HG02884 (cell line): Measurements from ENCODE around the gene PRR12.

Experiments used
- ATAC-seq: cut with Tn5 transposase; IDR thresholded peaks from one replicate; pipeline ENCODE4 v1.9.1; 2021; ENCODE audit warnings: mild to moderate bottlenecking, moderate library complexity; ENCODE audit not compliant: unreplicated experiment

The PRR12 gene, protein sequence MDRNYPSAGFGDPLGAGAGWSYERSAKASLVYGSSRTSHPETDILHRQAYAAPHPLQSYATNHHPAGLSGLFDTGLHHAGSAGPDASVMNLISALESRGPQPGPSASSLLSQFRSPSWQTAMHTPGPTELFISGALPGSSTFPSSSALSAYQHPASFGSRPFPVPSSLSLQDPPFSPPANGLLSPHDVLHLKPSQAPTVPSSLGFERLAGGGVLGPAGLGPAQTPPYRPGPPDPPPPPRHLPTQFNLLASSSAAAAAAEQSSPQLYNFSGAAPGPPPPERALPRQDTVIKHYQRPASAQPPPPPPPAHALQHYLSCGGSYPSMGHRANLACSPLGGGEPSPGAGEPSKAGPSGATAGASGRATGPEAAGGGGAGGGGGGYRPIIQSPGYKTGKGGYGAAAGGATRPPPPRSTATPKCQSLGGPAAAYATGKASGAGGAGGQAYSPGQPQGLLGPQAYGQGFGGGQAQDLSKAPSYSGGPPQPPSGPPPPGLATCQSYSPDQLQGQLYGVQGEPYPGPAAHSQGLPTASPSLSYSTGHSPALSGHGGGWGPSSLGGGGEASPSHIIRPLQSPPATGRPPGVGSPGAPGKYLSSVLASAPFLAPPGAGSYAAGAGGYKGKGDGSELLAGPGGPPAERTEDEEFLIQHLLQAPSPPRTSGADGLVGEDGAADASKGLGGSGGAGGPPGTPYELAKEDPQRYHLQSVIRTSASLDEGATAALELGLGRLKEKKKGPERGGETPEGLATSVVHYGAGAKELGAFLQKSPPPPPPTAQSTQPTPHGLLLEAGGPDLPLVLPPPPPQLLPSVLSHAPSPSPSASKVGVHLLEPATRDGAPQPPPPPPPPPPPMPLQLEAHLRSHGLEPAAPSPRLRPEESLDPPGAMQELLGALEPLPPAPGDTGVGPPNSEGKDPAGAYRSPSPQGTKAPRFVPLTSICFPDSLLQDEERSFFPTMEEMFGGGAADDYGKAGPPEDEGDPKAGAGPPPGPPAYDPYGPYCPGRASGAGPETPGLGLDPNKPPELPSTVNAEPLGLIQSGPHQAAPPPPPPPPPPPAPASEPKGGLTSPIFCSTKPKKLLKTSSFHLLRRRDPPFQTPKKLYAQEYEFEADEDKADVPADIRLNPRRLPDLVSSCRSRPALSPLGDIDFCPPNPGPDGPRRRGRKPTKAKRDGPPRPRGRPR (N-terminal part only)

GRCh38 chr19:49590971-49591730, at the start of gene PRR12:
PRR12 (plus strand) TSS chr19:49591182; CDS start chr19:49591655, 473 bp downstream.
- ATAC-seq, result no peak

- no peak for ATAC-seq
Observed at GRCh38 chr19:49541914-49542313, 49.1 kb upstream of the PRR12 start.

DNA sequence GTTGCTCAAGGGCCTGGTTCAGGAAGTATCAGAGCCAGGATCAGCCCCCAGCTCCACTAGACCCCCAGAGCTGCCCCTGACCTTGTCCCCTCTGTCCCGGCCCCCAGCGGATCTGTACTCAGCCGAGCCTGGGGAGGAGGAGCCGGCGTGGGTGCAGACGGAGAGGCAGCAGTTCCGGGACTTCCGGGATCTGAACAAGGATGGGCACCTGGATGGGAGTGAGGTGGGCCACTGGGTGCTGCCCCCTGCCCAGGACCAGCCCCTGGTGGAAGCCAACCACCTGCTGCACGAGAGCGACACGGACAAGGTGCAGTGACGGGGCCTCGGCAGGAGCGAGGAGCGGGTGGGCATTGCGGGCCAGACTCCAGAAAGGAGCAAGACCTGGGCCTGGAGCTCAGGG, 48.5 kb upstream of the PRR12 start:
- ATAC-seq, result no peak

GRCh38 chr19:49543032-49543431, 48.0 kb upstream of the PRR12 start:
- ATAC-seq, result no peak

DNA sequence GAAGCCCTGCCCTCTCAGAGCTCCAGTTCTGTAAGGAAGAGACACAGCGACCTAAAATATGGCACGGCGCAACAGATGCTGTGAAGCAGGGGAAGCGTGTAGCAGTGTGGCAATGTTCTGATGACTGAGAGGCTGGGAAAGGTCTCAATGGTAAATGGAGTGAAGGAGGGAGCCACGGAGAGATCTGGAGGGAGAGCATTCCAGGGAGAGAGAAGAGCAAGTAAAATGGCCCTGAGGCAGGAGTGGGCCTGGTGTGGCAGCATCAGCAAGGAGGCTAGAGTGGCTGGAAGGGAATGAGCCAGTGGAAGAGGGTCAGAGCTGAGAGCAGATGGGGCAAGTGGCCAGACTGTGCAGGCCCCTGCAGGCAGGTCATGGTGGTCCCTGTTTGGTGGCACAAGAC, 46.8 kb upstream of the PRR12 start:
- ATAC-seq, result no peak

DNA sequence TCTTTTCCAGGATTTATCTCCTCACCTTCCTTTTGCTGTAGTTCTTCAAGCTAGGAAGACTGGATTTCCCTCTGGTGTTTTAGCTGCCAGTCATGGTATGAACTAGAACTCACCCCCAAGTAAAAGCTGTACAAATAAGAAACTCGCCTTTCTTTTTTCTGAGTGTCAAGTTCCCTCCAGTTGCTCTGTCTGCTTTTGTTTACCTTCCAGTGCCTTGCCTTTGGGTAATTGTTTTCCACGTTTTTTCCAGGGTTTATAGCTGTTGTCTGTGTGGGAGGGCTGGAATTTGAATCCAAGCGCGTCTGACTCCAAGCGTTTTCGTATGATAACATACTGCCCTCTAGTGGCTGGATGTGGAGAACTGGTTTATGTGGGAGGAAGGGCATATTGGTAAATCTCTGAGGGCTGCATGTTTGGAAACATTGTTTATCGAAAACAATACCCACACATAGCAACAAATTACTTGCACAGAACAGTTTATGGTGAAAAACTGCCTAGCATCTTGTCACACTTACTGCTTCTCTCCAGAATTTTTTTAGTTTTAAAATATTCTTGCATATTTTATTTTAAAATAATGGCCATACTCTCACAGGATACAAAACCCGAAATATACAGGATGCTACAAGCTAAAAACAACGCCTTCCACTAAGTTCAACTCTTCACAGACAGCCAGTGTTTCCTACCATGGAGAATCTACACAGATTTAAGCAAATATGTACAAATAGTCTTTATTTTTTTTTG, 44.0 kb upstream of the PRR12 start:
- no peak for ATAC-seq

DNA sequence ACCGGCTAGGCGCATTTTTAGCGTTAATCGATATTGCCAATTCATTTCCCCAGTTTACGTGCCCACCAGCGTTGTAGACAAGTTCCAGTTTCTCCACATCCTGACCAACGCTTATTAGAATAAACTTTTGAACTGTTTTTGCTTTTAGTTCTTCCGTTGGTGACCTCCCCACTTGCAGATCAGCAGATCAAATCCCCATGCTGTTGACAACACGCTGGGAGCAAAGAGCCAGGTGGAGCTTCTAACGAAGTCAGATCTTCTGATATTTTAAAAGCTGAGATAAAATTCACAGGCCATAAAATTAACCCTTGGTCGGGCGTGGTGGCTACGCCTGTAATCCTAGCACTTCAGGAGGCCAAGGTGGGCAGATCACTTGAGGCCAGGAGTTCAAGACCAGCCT, 41.9 kb upstream of the PRR12 start:
- no peak for ATAC-seq

GRCh38 chr19:49551531-49551930, 39.5 kb upstream of the PRR12 start:
- ATAC-seq, result no peak

- ATAC-seq, result no peak
Observed at GRCh38 chr19:49552749-49553148, 38.2 kb upstream of the PRR12 start.

DNA sequence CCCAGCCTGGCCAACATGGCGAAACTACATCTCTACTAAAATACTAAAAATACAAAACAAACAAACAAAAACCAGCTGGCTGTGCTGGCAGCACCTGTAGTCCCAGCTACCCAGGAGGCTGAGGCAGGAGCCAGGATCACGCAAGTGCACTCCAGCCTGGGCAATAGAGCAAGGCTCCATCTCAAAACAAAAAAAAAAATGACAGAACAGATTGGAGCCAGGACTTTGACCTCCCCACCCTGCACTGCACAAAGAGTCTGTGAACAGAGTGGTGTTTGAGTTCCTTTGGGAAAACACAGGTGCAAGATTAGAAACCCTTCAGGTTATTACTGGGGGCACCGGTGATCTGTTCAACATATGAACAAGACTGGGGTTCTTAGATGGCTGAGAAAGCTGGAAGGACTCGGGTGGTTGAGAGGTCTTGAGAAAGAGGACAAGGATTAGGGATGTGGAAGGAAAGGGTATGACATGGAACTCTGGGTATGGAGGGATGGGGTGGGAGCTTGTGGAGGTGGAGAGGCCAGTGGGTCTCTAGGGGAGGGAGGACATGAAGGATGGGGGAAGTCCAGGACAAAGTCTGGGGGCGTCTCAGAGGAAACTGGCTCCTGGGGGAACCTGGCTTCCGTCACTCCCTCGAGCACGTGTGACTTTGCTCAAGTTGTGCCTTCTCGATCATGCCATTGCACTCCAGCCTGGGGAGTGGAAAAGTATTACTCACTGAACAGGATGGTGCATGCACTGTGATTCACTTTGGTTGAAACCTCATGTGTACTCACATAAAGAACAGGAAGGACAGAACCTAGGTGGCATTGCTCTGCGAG, 37.3 kb upstream of the PRR12 start:
- ATAC-seq, result no peak

DNA sequence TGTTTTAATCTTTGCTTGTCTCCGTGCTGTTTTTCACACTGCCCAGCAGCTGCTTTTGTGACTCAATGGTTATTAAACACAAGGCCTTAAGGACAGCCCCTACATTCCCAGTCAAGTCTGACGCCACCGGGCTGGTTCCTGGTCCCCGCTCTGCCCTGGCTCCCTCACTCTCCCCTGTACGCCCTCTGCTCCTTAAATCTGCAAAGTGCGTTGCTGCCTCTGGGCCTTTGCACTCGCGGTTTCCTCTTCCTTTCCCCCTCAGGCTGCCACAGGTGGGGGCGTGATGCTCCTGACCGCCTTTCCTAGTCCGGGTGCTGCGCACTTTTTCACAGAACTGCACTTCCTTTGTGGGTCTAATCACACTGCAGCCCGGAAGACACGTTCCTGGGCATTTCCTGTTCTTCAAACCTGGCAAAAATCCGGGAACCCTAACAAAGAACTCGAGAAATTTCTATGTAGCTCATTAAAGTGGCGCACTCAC, 36.2 kb upstream of the PRR12 start:
- no peak for ATAC-seq

DNA sequence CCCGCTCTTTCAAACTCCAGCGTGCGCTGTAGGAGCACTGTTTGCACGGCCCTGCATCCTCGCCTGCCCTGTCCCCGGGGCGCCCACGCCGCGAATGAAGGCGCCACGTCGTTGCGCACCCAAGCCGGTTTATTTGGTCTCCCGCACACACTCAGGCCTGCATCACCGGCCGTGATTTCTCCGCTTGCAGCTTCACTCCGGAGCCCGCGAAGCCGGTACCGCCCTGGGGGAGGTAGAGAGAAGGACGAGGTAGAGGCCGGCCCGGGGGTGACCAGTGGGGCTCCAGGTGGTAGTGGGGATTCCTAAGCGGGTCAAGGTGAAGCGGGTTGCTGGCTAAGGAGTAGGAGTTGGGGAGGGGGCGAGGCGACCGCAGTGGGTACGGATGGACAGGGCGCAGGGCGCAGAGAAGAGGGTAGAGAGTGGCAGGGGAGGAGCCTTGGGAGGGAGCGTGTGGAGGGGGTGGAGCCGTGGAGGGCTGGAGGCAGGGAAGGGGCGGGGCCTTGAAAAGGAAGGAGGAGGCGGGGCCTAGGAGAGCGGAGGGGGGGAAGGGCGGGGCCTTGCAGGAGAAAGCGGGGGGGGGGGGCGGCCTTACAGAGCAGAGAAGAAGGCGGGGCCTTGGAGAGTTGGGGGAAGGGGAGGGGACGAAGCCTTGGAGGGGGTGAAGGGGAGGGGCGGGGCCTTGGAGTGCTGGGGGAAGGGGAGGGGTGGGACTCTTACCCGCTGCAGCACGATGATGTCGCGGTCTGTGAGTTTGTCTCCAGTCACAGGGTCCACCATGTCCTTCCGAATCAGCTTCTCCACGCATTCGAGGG, 35.2 kb upstream of the PRR12 start:
- no peak for ATAC-seq

DNA sequence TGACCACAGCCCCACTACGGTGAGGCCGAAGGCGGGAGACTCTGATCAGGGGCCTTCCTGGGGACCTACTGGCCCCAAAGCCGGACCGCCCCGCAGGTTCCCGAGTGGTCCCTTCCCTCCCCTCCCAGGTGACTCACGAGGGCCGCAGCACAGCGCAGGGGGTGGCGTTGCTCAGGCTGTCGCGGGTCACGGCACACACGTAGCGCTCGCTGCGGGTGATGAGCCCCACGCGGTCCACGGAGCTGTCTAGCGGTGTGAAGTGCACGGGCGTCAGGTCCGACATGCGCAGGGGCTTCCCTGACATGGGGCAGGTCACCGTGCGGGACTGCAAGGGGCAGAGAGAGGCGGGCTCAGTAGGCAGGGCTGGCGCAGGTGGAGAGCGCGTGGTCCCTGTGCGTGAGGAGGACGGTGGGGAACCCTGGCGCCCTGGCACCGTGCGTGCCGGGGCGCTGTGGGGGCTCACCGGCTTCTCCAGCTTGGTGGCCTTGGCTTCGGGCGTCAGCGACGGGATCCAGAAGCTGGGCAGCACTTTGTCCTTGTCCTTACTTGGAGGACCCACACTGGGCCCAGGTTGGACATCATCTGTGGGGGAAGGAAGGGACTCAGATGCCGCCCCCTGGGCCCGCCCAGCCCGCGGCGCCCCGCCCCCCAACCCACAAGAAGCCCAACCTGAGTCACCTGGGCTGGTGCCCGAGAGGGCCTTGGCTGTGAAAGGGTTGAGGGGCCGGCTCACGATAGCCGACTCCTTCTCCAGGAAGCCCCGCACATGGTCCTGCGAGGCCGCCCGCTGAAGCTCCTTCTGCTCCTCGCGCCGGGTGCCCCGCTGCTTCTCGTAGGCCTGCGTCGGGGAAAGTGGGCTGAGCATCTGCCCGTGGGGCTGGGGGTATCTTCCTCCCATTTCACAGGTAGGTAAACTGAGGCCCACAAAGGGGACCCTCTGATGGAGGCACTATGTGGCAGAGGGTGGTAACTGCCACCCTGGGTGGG, 34.3 kb upstream of the PRR12 start:
- ATAC-seq, result no peak

- no peak for ATAC-seq
Observed at GRCh38 chr19:49557641-49558325, 33.2 kb upstream of the PRR12 start.

- ATAC-seq, result no peak
Observed at GRCh38 chr19:49558591-49558990, 32.4 kb upstream of the PRR12 start.

- ATAC-seq, result no peak
Observed at GRCh38 chr19:49559443-49559842, 31.5 kb upstream of the PRR12 start.
